Keratinocyte (primary cell): Measurements from ENCODE around the gene ADCK1. TPM values are rescaled to one million over a fixed set of nuclear protein-coding genes. Genes with fewer than 3 reads are reported as not detected.
"Not testable (repeated sequence)": the region's sequence is repeated elsewhere in the genome, so short reads cannot be mapped to it uniquely, and the experiment has no call there.

Experiments
- DNase-seq: peaks from one replicate; pipeline ENCODE4 v3.0.0-alpha.2; 2011; ENCODE audit warnings: low read depth, missing footprints, low spot score
- FAIRE-seq: peaks from 2 replicates; lab custom pipeline; 2011; peaks lifted over from hg19 to GRCh38; lab: Jason Lieb, UNC
- H2AFZ ChIP-seq: 2 replicates; pipeline ENCODE4 v1.6.0; 2012; ENCODE audit warnings: low read length, control low read depth, inconsistent platforms; ENCODE audit not compliant: control insufficient read depth
- H3K27ac ChIP-seq: 2 replicates; pipeline ENCODE4 v1.5.1; 2011; ENCODE audit warnings: low read length; ENCODE audit not compliant: control insufficient read depth, insufficient read depth
- H3K27me3 ChIP-seq: 3 replicates; pipeline ENCODE4 v1.6.0; 2011; ENCODE audit warnings: low read length; ENCODE audit not compliant: control insufficient read depth, insufficient read depth; ENCODE audit errors: extremely low read depth
- H3K36me3 ChIP-seq, 2 experiments: 2 replicates in 1 of 2; 3 replicates in 1 of 2; pipeline ENCODE4 v1.5.1; 2011; ENCODE audit warnings: low read length in 2 of 2, mild to moderate bottlenecking in 1 of 2; ENCODE audit not compliant: control insufficient read depth in 2 of 2, insufficient read depth in 2 of 2; ENCODE audit errors: extremely low read depth in 1 of 2
- H3K4me1 ChIP-seq: 3 replicates; pipeline ENCODE4 v1.5.1; 2011; ENCODE audit warnings: low read length; ENCODE audit not compliant: control insufficient read depth, insufficient read depth; ENCODE audit errors: extremely low read depth
- H3K4me2 ChIP-seq: 3 replicates; pipeline ENCODE4 v1.6.0; 2011; ENCODE audit warnings: low read depth, low read length; ENCODE audit not compliant: control insufficient read depth, insufficient read depth; ENCODE audit errors: extremely low read depth
- H3K4me3 ChIP-seq, 3 experiments: fragments of 200-600 bp in 1 of 3; sonication (generic) in 1 of 3; 2 replicates in 2 of 3; 3 replicates in 1 of 3; pipeline ENCODE4 v1.5.1; 2011 to 2016; ENCODE audit warnings: low read length in 3 of 3, mild to moderate bottlenecking in 3 of 3, control low read depth in 2 of 3, inconsistent platforms in 1 of 3, low read depth in 1 of 3, mixed read lengths in 1 of 3, mixed run types in 1 of 3, moderate library complexity in 1 of 3; ENCODE audit not compliant: control insufficient read depth in 2 of 3, insufficient read depth in 2 of 3; ENCODE audit errors: extremely low read depth in 1 of 3
- H3K79me2 ChIP-seq: 2 replicates; pipeline ENCODE4 v1.6.0; 2012; ENCODE audit warnings: low read length; ENCODE audit not compliant: control insufficient read depth, insufficient read depth
- H3K9ac ChIP-seq: 3 replicates; pipeline ENCODE4 v1.6.0; 2011; ENCODE audit warnings: low read length; ENCODE audit not compliant: control insufficient read depth, insufficient read depth; ENCODE audit errors: extremely low read depth
- H3K9me1 ChIP-seq: 3 replicates; pipeline ENCODE4 v1.6.0; 2011; ENCODE audit warnings: low read length; ENCODE audit not compliant: control insufficient read depth, insufficient read depth; ENCODE audit errors: extremely low read depth
- H3K9me3 ChIP-seq: 2 replicates; pipeline ENCODE4 v1.5.1; 2012; ENCODE audit warnings: low read depth, low read length; ENCODE audit not compliant: control insufficient read depth
- H4K20me1 ChIP-seq: 3 replicates; pipeline ENCODE4 v1.6.0; 2011; ENCODE audit warnings: low read length; ENCODE audit not compliant: control insufficient read depth, insufficient read depth; ENCODE audit errors: extremely low read depth
- CTCF ChIP-seq, 3 experiments: IDR thresholded peaks in 1 of 3; conservative IDR thresholded peaks in 1 of 3; optimal IDR thresholded peaks in 1 of 3; 2 replicates in 2 of 3; 3 replicates in 1 of 3; pipeline versions ENCODE3 to v1.5.1; 2011; ENCODE audit warnings: low read length in 3 of 3, mild to moderate bottlenecking in 3 of 3, moderate library complexity in 2 of 3, control low read depth in 1 of 3, inconsistent platforms in 1 of 3; ENCODE audit not compliant: insufficient read depth in 2 of 3; ENCODE audit errors: extremely low read depth in 1 of 3
- EZH2 ChIP-seq: IDR thresholded peaks from one replicate; pipeline ENCODE4 v1.6.1; 2012; ENCODE audit warnings: inconsistent platforms, mild to moderate bottlenecking, low read length, moderate library complexity
- dilution Hi-C: fragments of 300-500 bp; cut with MboI; formaldehyde crosslinking; loops from one replicate; pipeline ENCODE4 v1.7.0; 2020; ENCODE audit warnings: low sequenced_read_pairs; ENCODE audit not compliant: extremely low pct_ligation_motif_present
- polyA plus RNA-seq, 5 experiments: library from polyadenylated mRNA; depleted of rRNA in 3 of 5; stranded (reverse) in 3 of 5; stranded (forward) in 1 of 5; unstranded in 1 of 5; fragments of >200 nt; gene quantifications; 1 replicate in 1 of 5; 2 replicates in 3 of 5; 3 replicates in 1 of 5; pipeline versions ENCODE4 v1.2.1 to v1.2.3, GENCODE V29; 2011 to 2012; ENCODE audit warnings: missing spikeins in 2 of 5, low read depth in 1 of 5, low replicate concordance in 1 of 5

ADCK1 gene
- polyA plus RNA-seq, 1 donor (not counting 4 experiments of a cell fraction or from before 2014, with no cell fraction given) = 4.9 TPM

DNA sequence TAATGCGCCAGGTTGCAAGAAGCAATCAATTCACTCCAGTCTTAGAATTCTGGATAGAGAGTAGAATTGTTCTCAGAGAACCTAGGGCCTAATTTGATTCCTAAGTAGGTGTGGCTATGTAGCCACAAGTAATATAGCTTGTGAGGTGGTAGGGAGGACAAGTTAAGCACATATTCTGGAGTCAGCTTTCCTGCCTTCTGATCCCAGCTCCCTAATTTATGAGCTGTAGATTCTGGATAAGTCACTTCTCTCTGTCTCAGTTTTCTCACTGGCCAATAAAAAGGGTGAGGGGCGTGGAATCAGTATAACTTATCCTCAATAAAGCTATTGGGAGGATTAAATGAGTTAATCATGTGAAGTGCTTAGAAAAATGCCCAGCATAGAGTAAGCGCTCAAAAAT is 35.9 kb upstream of the ADCK1 start:
- Histone ChIP-seq H3K27me3 (no peaks in the 10 kb centered on the region), H3K36me3 (no peaks in the 10 kb centered on the region), H3K4me3 (no peak overlapping the region), H3K79me2 (peaks cover 19% of the 10 kb centered on the region), H2AFZ (no peak overlapping the region), H3K9me3 (no peaks in the 10 kb centered on the region), H3K4me2 (no peak overlapping the region), H3K27ac (no peak overlapping the region), H4K20me1 (no peaks in the 10 kb centered on the region), H3K9ac (no peak overlapping the region), H3K9me1 (no peaks in the 10 kb centered on the region), H3K4me1 (peaks cover 14% of the 10 kb centered on the region)
- FAIRE-seq = no peak
- dilution Hi-C loops = no loop called here
- no peak for TF ChIP-seq EZH2
- TF ChIP-seq CTCF (optimal IDR thresholded peaks at IDR 0.05 in 1 of 3, IDR thresholded peaks at IDR 0.05 in 1 of 3, conservative IDR thresholded peaks at IDR 0.05 in 1 of 3; ENCODE audit: extremely low read depth in 1 of 3, insufficient read depth in 2 of 3, low read length in 3 of 3) = no peak
- no peak for DNase-seq

DNA sequence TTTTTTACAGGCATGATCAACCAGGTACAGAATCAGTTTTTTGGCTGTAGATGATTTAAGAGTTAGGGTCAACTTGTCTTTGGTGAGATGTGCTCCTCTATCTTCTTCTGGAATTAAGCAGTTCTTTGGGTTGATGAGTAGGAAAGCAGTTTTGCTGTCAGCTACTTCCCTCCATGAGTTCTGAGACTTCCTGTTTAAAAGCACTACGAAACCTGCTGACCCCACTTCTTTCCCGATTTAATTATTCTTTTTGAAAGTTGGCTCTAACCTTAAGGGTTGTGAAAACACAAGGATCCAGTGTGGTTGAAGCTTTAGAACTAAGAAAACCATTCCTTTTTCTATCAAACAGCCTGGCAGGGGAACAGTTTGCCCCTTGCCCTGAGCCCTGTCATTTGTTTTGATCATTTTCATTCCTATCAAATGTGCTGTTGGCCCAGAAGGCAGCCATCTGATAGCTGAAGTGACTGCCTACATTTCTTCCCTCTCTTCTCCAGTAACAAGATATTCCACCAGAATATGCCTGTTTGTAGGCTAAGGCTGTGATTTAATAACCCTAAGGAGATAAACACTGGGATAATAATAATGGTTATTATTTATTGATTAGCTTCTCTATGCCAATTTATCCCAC is 31.4 kb upstream of the ADCK1 start:
- H3K4me1 ChIP-seq, H3K4me2 ChIP-seq, H3K79me2 ChIP-seq, H2AFZ ChIP-seq, H3K9me3 ChIP-seq, H3K36me3 ChIP-seq, H3K9ac ChIP-seq, H3K27me3 ChIP-seq, H3K9me1 ChIP-seq, H3K4me3 ChIP-seq, H3K27ac ChIP-seq, H4K20me1 ChIP-seq, DNase-seq, dilution Hi-C loops: not testable (repeated sequence)
- FAIRE-seq = peak; percentile 75

- H3K4me3 ChIP-seq, H3K27me3 ChIP-seq, DNase-seq, H3K36me3 ChIP-seq, dilution Hi-C loops, H3K27ac ChIP-seq, H4K20me1 ChIP-seq, H3K79me2 ChIP-seq, H3K4me1 ChIP-seq, H3K9me3 ChIP-seq, FAIRE-seq, H3K4me2 ChIP-seq, H2AFZ ChIP-seq, H3K9ac ChIP-seq, H3K9me1 ChIP-seq: not testable (repeated sequence)
These were observed 25.9 kb upstream of the ADCK1 start for GRCh38 chr14:77773966-77774365.
